H1 (cell line): ENCODE results near the gene RB1. TPM values are rescaled to one million over a fixed set of nuclear protein-coding genes. Genes with fewer than 3 reads are reported as not detected.

Source experiments
- CTCF ChIA-PET: fragments of 300-600 bp; sonication (Branson Sonifier 250); formaldehyde crosslinking; loops from one replicate; lab custom pipeline; 2021; ENCODE audit not compliant: partially characterized antibody; lab: Charles Lee
- POLR2A ChIA-PET: fragments of 300-600 bp; sonication (Branson Sonifier 250); formaldehyde crosslinking; loops from one replicate; lab custom pipeline; 2021; ENCODE audit warnings: inconsistent platforms; ENCODE audit not compliant: partially characterized antibody; lab: Charles Lee
- DNase-seq, 2 experiments: peaks; one replicate each; pipeline versions ENCODE4 v3.0.0 to v3.0.0-alpha.2; 2010 to 2022; ENCODE audit warnings: low spot score in 2 of 2, low read depth in 1 of 2, mixed read lengths in 1 of 2
- FAIRE-seq: peaks from 2 replicates; lab custom pipeline; 2011; peaks lifted over from hg19 to GRCh38; lab: Jason Lieb, UNC
- H2AFZ ChIP-seq: 2 replicates; pipeline ENCODE4 v1.8.1; 2012; ENCODE audit warnings: low read length, inconsistent platforms
- H2AK5ac ChIP-seq: 2 replicates; pipeline ENCODE4 v1.6.1; 2013; ENCODE audit warnings: low read depth, low read length
- H2BK120ac ChIP-seq: replicated peaks from 2 replicates; pipeline ENCODE3; 2013; ENCODE audit warnings: low read depth, low read length, inconsistent platforms
- H2BK12ac ChIP-seq: 2 replicates; pipeline ENCODE4 v1.6.1; 2013; ENCODE audit warnings: low read depth, low read length
- H2BK15ac ChIP-seq: 2 replicates; pipeline ENCODE4 v1.6.1; 2013; ENCODE audit warnings: low read length
- H2BK20ac ChIP-seq: 2 replicates; pipeline ENCODE4 v1.6.1; 2013; ENCODE audit warnings: low read length
- H2BK5ac ChIP-seq: 2 replicates; pipeline ENCODE4 v1.6.1; 2013; ENCODE audit warnings: low read depth, low read length
- H3K14ac ChIP-seq: 2 replicates; pipeline ENCODE4 v1.6.1; 2013; ENCODE audit warnings: inconsistent platforms; ENCODE audit not compliant: insufficient read length
- H3K18ac ChIP-seq: 2 replicates; pipeline ENCODE4 v1.6.1; 2013; ENCODE audit warnings: low read length; ENCODE audit errors: extremely low read depth
- H3K23ac ChIP-seq: 2 replicates; pipeline ENCODE4 v1.6.1; 2013; ENCODE audit warnings: inconsistent platforms; ENCODE audit not compliant: insufficient read length
- H3K23me2 ChIP-seq: 2 replicates; pipeline ENCODE4 v1.6.1; 2013; ENCODE audit warnings: low read depth, low read length
- H3K27ac ChIP-seq: 2 replicates; pipeline ENCODE4 v1.6.1; 2011; ENCODE audit warnings: low read depth, low read length, inconsistent platforms
- H3K27me3 ChIP-seq, 4 experiments: replicated peaks in 1 of 4; 1 replicate in 1 of 4; 2 replicates in 3 of 4; pipeline versions ENCODE4 v1.6.1 to v1.8.1; 2011 to 2013; ENCODE audit warnings: low read length in 3 of 4, mild to moderate bottlenecking in 3 of 4, inconsistent platforms in 2 of 4, mixed read lengths in 2 of 4, moderate library complexity in 1 of 4; ENCODE audit not compliant: control insufficient read depth in 3 of 4, insufficient read depth in 3 of 4; ENCODE audit errors: extremely low read depth in 1 of 4
- H3K36me3 ChIP-seq, 4 experiments: 2 replicates each; pipeline versions ENCODE4 v1.6.1 to v1.8.1; 2011 to 2013; ENCODE audit warnings: mild to moderate bottlenecking in 4 of 4, low read length in 3 of 4, moderate library complexity in 2 of 4, control low read depth in 1 of 4, inconsistent platforms in 1 of 4; ENCODE audit not compliant: insufficient read depth in 4 of 4, control insufficient read depth in 2 of 4
- H3K4ac ChIP-seq: replicated peaks from 2 replicates; pipeline ENCODE3; 2013; ENCODE audit warnings: low read length, low read depth, mixed read lengths, inconsistent platforms; ENCODE audit not compliant: insufficient read length
- H3K4me1 ChIP-seq, 4 experiments: replicated peaks in 1 of 4; 1 replicate in 1 of 4; 2 replicates in 3 of 4; pipeline versions ENCODE4 v1.6.1 to v1.8.1; 2011 to 2013; ENCODE audit warnings: low read length in 3 of 4, inconsistent platforms in 2 of 4, mixed read lengths in 1 of 4; ENCODE audit not compliant: insufficient read depth in 4 of 4, control insufficient read depth in 3 of 4
- H3K4me2 ChIP-seq, 2 experiments: 2 replicates each; pipeline versions ENCODE4 v1.6.1 to v1.8.1; 2011 to 2013; ENCODE audit warnings: low read depth in 2 of 2, low read length in 2 of 2, control low read depth in 1 of 2, inconsistent platforms in 1 of 2, mild to moderate bottlenecking in 1 of 2; ENCODE audit not compliant: insufficient read depth in 1 of 2
- H3K4me3 ChIP-seq, 4 experiments: fragments of 200-600, 300-600 bp in 1 of 4; sonication (generic), shearing (Covaris generic), sonication (Bioruptor Twin) in 1 of 4; 2 replicates each; pipeline versions ENCODE4 v1.5.1 to v1.8.1; 2011 to 2016; ENCODE audit warnings: low read length in 4 of 4, low read depth in 3 of 4, control low read depth in 2 of 4, inconsistent platforms in 2 of 4, mild to moderate bottlenecking in 2 of 4, mixed read lengths in 1 of 4, moderate library complexity in 1 of 4; ENCODE audit not compliant: insufficient read depth in 2 of 4; ENCODE audit errors: extremely low read depth in 1 of 4
- H3K56ac ChIP-seq: replicated peaks from 2 replicates; pipeline ENCODE3; 2013; ENCODE audit warnings: low read depth, mild to moderate bottlenecking, mixed read lengths, low read length, inconsistent platforms; ENCODE audit not compliant: insufficient read length
- H3K79me1 ChIP-seq: 2 replicates; pipeline ENCODE4 v1.6.1; 2013; ENCODE audit warnings: low read depth, low read length, control low read depth
- H3K79me2 ChIP-seq, 2 experiments: 2 replicates each; pipeline versions ENCODE4 v1.6.1 to v1.8.1; 2012 to 2013; ENCODE audit warnings: low read length in 2 of 2, mild to moderate bottlenecking in 2 of 2, inconsistent platforms in 1 of 2; ENCODE audit not compliant: insufficient read depth in 2 of 2, control insufficient read depth in 1 of 2
- H3K9ac ChIP-seq, 4 experiments: replicated peaks in 1 of 4; 1 replicate in 1 of 4; 2 replicates in 3 of 4; pipeline versions ENCODE4 v1.6.1 to v1.8.1; 2011 to 2013; ENCODE audit warnings: low read depth in 3 of 4, low read length in 3 of 4, control low read depth in 2 of 4, mild to moderate bottlenecking in 2 of 4, moderate library complexity in 2 of 4, inconsistent platforms in 1 of 4; ENCODE audit errors: extremely low read depth in 1 of 4
- H3K9me3 ChIP-seq, 2 experiments: 2 replicates each; pipeline versions ENCODE4 v1.6.1 to v1.8.1; 2012 to 2013; ENCODE audit warnings: mild to moderate bottlenecking in 2 of 2, moderate library complexity in 2 of 2, control low read depth in 1 of 2, inconsistent platforms in 1 of 2, low read depth in 1 of 2, low read length in 1 of 2, mixed read lengths in 1 of 2; ENCODE audit not compliant: insufficient read depth in 2 of 2
- H4K20me1 ChIP-seq, 2 experiments: replicated peaks in 1 of 2; 2 replicates each; pipeline versions ENCODE3 to v1.8.1; 2011 to 2013; ENCODE audit warnings: inconsistent platforms in 2 of 2, low read length in 2 of 2, mild to moderate bottlenecking in 1 of 2; ENCODE audit not compliant: insufficient read depth in 2 of 2, control insufficient read depth in 1 of 2
- H4K5ac ChIP-seq: 2 replicates; pipeline ENCODE4 v1.6.1; 2013; ENCODE audit warnings: low read length, low read depth, mixed read lengths, inconsistent platforms; ENCODE audit not compliant: insufficient read length
- H4K8ac ChIP-seq: 2 replicates; pipeline ENCODE4 v1.8.0; 2013; ENCODE audit warnings: mild to moderate bottlenecking, moderate library complexity, low read length, inconsistent platforms; ENCODE audit not compliant: insufficient read depth; ENCODE audit errors: extremely low read depth
- H4K91ac ChIP-seq: replicated peaks from 2 replicates; pipeline ENCODE3; 2013; ENCODE audit warnings: low read length, mixed read lengths, inconsistent platforms; ENCODE audit not compliant: insufficient read length
- CREB1 ChIP-seq: IDR thresholded peaks from 2 replicates; pipeline ENCODE4 v1.6.1; 2012; ENCODE audit warnings: inconsistent platforms
- FOSL1 ChIP-seq: IDR thresholded peaks from 2 replicates; pipeline ENCODE4 v1.6.1; 2011; ENCODE audit warnings: mild to moderate bottlenecking, low read depth, low read length, moderate library complexity; ENCODE audit not compliant: insufficient read depth
- POLR2A ChIP-seq, 2 experiments: IDR thresholded peaks; 1 replicate in 1 of 2; 2 replicates in 1 of 2; pipeline ENCODE4 v1.6.1; 2011; ENCODE audit warnings: low read depth in 2 of 2, low read length in 2 of 2, mild to moderate bottlenecking in 2 of 2; ENCODE audit errors: control extremely low read depth in 1 of 2
- SP4 ChIP-seq: IDR thresholded peaks from 2 replicates; pipeline ENCODE4 v1.6.1; 2012; ENCODE audit warnings: low read length, inconsistent platforms
- TAF7 ChIP-seq: optimal IDR thresholded peaks from 2 replicates; pipeline ENCODE3; 2011; ENCODE audit warnings: low read depth, mild to moderate bottlenecking, inconsistent platforms, low read length, moderate library complexity, borderline replicate concordance
- YY1 ChIP-seq: IDR thresholded peaks from 2 replicates; pipeline ENCODE4 v1.6.1; 2011; ENCODE audit warnings: low read depth, mild to moderate bottlenecking, low read length
- WGBS, 2 experiments: shearing (Covaris generic) in 1 of 2; methylation state at CpG; one replicate each; pipeline versions ENCODE4 v1.1.6 to v1.1.7; 2013 to 2015; ENCODE audit warnings: low lambda C conversion rate in 2 of 2, mixed read lengths in 2 of 2, inconsistent platforms in 1 of 2, low coverage in 1 of 2, missing lambda C conversion rate in 1 of 2; ENCODE audit not compliant: insufficient replicate concordance in 2 of 2, insufficient coverage in 1 of 2, insufficient read length in 1 of 2; ENCODE audit errors: extremely low coverage in 1 of 2, missing lambda C conversion rate in 1 of 2; 5-methylcytosine and 5-hydroxymethylcytosine counted together
- polyA plus RNA-seq, 7 experiments: library from polyadenylated mRNA; depleted of rRNA in 3 of 7; stranded (reverse) in 5 of 7; unstranded in 2 of 7; fragments of >200 nt in 5 of 7; fragments of 200-250 nt in 2 of 7; gene quantifications; 1 replicate in 5 of 7; 2 replicates in 1 of 7; 4 replicates in 1 of 7; pipeline versions ENCODE4 v1.2.1 to v1.2.3, GENCODE V29; 2011 to 2013; ENCODE audit warnings: missing spikeins in 2 of 7, mixed read lengths in 2 of 7
- total RNA-seq: library from RNA; stranded (reverse); fragmentation: NEBNext Ultra II Directional; extraction: Animal tissue kit (Norgen Biotek cat#: 25700); gene quantifications from 2 replicates; pipeline ENCODE4 v1.2.1, GENCODE V29; 2021

RB1 gene
- total and polyA plus RNA-seq, 2 of the 8 experiments (the other 6 are each of a cell fraction or from before 2014, with no cell fraction given) = 4.1 to 17.5 TPM

DNA sequence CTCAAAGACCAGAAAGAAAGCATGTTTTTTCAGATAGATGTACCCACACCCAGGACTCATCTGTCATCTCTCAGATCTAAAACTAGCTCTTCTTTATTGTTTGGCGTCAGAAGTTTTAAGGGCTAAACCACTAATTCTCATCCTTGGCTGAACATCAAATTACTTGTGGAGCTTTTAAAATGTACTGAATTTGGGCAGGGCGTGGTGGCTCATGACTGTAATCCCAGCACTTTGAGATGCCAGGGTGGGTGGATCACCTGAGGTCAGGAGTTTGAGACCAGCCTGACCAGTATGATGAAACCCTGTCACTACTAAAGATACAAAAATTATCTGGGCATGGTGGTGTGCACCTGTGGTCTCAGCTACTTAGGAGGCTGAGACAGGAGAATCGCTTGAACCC lies 181.9 kb downstream of the RB1 start:
- Histone ChIP-seq H2BK12ac (no peak overlapping the region), H2AFZ (no peak overlapping the region), H3K23me2 (no peaks in the 10 kb centered on the region), H3K27me3 (no peaks in the 10 kb centered on the region), H2AK5ac (no peak overlapping the region), H4K8ac (no peak overlapping the region), H2BK120ac (no peak overlapping the region), H4K91ac (no peak overlapping the region), H3K9me3 (peaks cover 0 to 6% of the 10 kb centered on the region in 2 experiments; a peak in 1 of 4 replicates), H3K9ac (no peak overlapping the region), H4K20me1 (no peaks in the 10 kb centered on the region), H2BK15ac (no peak overlapping the region), H3K23ac (no peak overlapping the region), H3K27ac (no peak overlapping the region), H3K56ac (no peak overlapping the region), H3K79me2 (no peaks in the 10 kb centered on the region), H3K4ac (no peak overlapping the region), H3K14ac (no peak overlapping the region), H3K4me1 (no peaks in the 10 kb centered on the region)
- ChIA-PET POLR2A (no interaction called here), CTCF (interaction anchor here (1.1 to 1.6 kb wide), 2 partner anchors 11 to 358 kb away, joined by 3 to 4 read pairs; no protein-coding TSS in a partner anchor)
- FAIRE-seq = no peak
- TF ChIP-seq FOSL1 (no peak), POLR2A (IDR thresholded peaks at IDR 0.05; ENCODE audit: control extremely low read depth in 1 of 2, low read depth in 2 of 2, low read length in 2 of 2) (no peak), TAF7 (no peak), SP4 (no peak), CREB1 (no peak), YY1 (no peak)
- TF ChIP-seq, all 59 proteins: peak for 0
- no peak for DNase-seq
- H3K36me3 ChIP-seq = peaks cover 0 to 9% (median 3%) of the 10 kb centered on the region in 4 experiments; a peak in 3 of 8 replicates
- no peak overlapping the region for H3K4me3 ChIP-seq
- no peak overlapping the region for H2BK20ac ChIP-seq
- H3K79me1 ChIP-seq = no peaks in the 10 kb centered on the region
- H2BK5ac ChIP-seq = no peak overlapping the region
- H3K18ac ChIP-seq = no peak overlapping the region
- H3K4me2 ChIP-seq = no peak overlapping the region
- H4K5ac ChIP-seq = no peak overlapping the region
- WGBS, 2 experiments = 92% methylated on average over 3 of the region's 3 CpGs; no CpG with 5 or more reads in 1 of the 2 experiments
